ENCODE measurements around the gene ENTHD1.

DNA sequence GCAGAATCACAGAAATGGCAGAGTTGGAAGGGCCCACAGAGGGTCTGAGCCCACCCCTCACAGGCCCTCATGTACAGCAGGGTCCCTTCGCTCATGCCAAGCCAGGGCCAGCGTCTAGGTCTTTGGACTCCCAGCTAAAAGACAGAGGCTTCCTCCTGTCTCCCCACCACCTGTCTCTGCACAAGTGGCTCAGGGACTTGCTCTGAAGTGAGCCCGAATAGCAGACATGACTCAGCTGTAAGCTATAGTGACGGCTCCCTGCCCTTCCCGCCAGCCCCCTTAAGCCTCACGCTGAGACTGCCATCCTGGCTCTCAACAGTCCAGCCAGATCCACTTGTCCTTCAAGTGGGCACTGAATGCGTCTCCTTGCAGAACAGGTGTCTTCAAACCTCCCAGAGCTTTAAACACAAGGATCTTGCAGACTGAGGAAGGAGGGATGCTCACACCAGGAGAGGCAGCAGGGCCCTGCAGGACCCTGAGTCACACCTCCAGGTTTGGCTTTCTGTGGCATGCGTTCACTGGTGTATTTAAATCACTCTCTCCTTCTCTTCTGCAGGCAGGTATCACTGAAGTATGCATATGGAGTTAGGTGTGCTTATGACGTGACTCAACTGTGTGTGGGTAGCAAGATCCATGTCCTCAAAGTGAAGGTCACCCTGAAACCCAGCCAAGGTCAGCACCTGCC lies 168.1 kb downstream of the ENTHD1 start:
- TF ChIP-seq CTCF (IDR thresholded peaks at IDR 0.05; ENCODE audit: low read length) (no peak), EZH2 (IDR thresholded peaks at IDR 0.05; ENCODE audit: borderline replicate concordance, low read length) (no peak)
